Ovary (tissue), 9 donors: ENCODE data around the gene WDR55. TPM values are rescaled to one million over a fixed set of nuclear protein-coding genes. Genes with fewer than 3 reads are reported as not detected.

Source experiments
- DNase-seq, 5 donors: peaks; one replicate each; pipeline ENCODE4 v3.0.0-alpha.2; 2019 to 2020
- H3K27ac ChIP-seq, 2 donors: fragments of 200-600 bp; one replicate each; pipeline versions ENCODE4 v1.5.1 to v1.8.0; 2019 to 2022
- H3K27me3 ChIP-seq: fragments of 200-600 bp; one replicate; pipeline ENCODE4 v1.8.0; 2022
- H3K36me3 ChIP-seq: fragments of 200-600 bp; sonication (generic); one replicate; pipeline ENCODE4 v1.5.1; 2019
- H3K4me1 ChIP-seq: one replicate; pipeline ENCODE4 v1.8.1; 2013; ENCODE audit warnings: mild to moderate bottlenecking, moderate library complexity; ENCODE audit not compliant: insufficient read depth
- H3K4me3 ChIP-seq: fragments of 200-600 bp; sonication (generic); one replicate; pipeline ENCODE4 v1.5.1; 2017
- H3K9me3 ChIP-seq, 2 donors: fragments of 200-600 bp in 1 of 2; sonication (generic) in 1 of 2; one replicate each; pipeline versions ENCODE4 v1.5.1 to v1.8.1; 2013 to 2019; ENCODE audit warnings: mild to moderate bottlenecking in 1 of 2, moderate library complexity in 1 of 2
- CTCF ChIP-seq, 3 donors: fragments of 450-650 bp in 2 of 3; fragments of 200-600 bp in 1 of 3; IDR thresholded peaks; one replicate each; pipeline versions ENCODE4 v1.5.1 to v1.8.0; 2016 to 2022; ENCODE audit warnings: antibody characterized with exemption in 3 of 3, mild to moderate bottlenecking in 1 of 3
- EP300 ChIP-seq: sonication (generic); formaldehyde crosslinking; IDR thresholded peaks from one replicate; pipeline ENCODE4 v1.6.1; 2017; ENCODE audit warnings: antibody characterized with exemption
- POLR2A ChIP-seq: fragments of 450-650 bp; IDR thresholded peaks from one replicate; pipeline ENCODE4 v1.6.1; 2017; ENCODE audit warnings: antibody characterized with exemption, mild to moderate bottlenecking, moderate library complexity
- WGBS, 3 donors: extraction: QIAGEN DNeasy Blood & Tissue Kit in 1 of 3; methylation state at CpG; one replicate each; pipeline versions ENCODE4 v1.1.5 to v1.1.7; 2013 to 2017; 5-methylcytosine and 5-hydroxymethylcytosine counted together
- intact Hi-C, 4 donors: fragments of 100-400 bp; cut with DNase I; formaldehyde crosslinking; loops; one replicate each; pipeline versions ENCODE4 v1.11.0 to v1.15.1; 2022 to 2023
- polyA plus RNA-seq, 2 donors: library from polyadenylated mRNA; stranded (reverse); fragments of 200-250 nt in 1 of 2; fragments of 350-450 nt in 1 of 2; fragmentation: Illumina TruSeq in 1 of 2; extraction: RNeasy Lipid Tissue Mini Kit (QIAGEN cat#74804) in 1 of 2; gene quantifications; one replicate each; pipeline ENCODE4 v1.2.3, GENCODE V29; 2013 to 2014
- total RNA-seq, 7 donors: library from RNA; depleted of rRNA in 2 of 7; stranded (reverse); fragments of >200 nt in 2 of 7; fragmentation: NEBNext Ultra II Directional in 3 of 7; extraction: Animal tissue kit (Norgen Biotek cat#: 25700) in 3 of 7; gene quantifications; one replicate each; pipeline versions ENCODE4 v1.1.0 to v1.2.4, GENCODE V29; 2016 to 2023
- donor health status: DM: no; HTN: no; CAD: no; lungs with moderate emphysema.
- donor health status: DM: no; HTN: no; CAD: no.
- donor health status: Bipolar disorder and iron deficiency.
- donor health status: DM: yes; HTN: yes; CAD: no.
- donor health status: DM: no; HTN: no; CAD: no.
- donor health status: DM: yes; HTN: yes; CAD: no.

WDR55 gene
- total and polyA plus RNA-seq, 9 donors, result 9.1 to 16.6 (median 12.3) TPM

DNA sequence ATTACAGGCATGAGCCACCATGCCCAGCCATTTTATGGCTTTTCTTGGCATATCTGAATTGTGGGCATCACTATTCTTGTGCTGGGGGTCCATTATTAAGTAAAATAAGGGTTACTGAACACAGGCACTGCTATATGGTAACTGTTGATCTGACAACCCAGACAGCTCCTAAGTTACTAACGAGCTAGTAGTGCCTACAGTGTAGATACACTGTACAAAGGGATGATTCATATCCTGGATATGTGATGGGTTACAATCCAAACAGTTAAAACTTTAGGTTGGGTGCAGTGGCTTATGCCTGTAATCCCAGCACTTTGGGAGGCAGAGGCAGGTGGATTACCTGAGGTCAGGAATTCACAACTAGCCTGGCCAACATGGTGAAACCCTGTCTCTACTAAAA lies 36.0 kb upstream of the WDR55 start:
- Histone ChIP-seq H3K4me1 (peaks cover 2% of the 10 kb centered on the region), H3K27ac (no peak overlapping the region), H3K36me3 (no peaks in the 10 kb centered on the region), H3K27me3 (no peaks in the 10 kb centered on the region), H3K4me3 (no peak overlapping the region), H3K9me3 (no peaks in the 10 kb centered on the region)
- intact Hi-C loops, result no loop called here
- TF ChIP-seq POLR2A (no peak), EP300 (no peak), CTCF (IDR thresholded peaks at IDR 0.05) (no peak)
- DNase-seq, result no peak
- WGBS, 3 donors, result 57 to 84% (median 75%) methylated on average over 1 of the region's 1 CpG

DNA sequence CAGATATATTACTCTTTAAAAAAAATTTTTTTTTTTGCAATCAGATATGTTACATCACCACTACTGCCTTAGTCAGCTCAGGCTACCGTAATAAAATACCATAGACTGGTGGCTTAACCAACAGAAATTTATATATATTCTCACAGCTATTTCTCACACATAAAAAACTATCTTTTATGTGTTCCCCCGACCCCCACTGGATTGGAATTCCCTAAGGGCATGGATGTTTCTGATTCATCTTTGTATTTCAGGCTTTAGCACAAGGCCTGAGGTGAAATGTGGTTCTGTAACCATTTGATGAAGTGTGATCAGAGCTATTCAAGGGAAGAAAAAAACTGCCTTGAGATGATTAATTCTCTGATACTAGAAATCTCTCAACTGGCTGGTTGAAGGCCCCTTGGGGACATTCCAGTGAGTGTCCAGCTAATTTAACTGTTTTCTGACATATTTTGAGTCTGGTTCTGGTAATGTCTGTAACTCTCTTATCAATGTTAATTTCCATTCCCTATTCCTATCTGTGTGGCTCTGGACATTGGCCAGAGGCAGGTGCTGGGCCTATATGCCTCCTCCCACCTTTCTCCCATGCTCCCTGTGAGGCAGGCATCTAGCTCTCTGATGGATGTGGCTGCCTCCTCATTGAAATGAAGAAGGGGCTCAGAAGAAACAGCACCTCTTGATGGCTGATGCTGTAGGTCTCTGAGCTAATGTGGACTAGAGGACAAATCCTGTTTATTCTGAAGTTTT lies 34.2 kb upstream of the WDR55 start:
- no peak for DNase-seq
- no peak for TF ChIP-seq CTCF (IDR thresholded peaks at IDR 0.05)
- no peak for TF ChIP-seq EP300
- TF ChIP-seq POLR2A, result no peak
- Histone ChIP-seq H3K4me1 (peaks cover 2% of the 10 kb centered on the region), H3K36me3 (no peaks in the 10 kb centered on the region), H3K27me3 (no peaks in the 10 kb centered on the region), H3K4me3 (no peak overlapping the region), H3K27ac (no peak overlapping the region), H3K9me3 (no peaks in the 10 kb centered on the region)
- 63 to 76% (median 70%) methylated on average over 2 of the region's 2 CpGs for WGBS, 3 donors
- intact Hi-C loops, result loop anchor here in 1 of 4 donors (10.0 kb wide), 2 partner anchors 66 to 256 kb away; partner anchors contain the start of genes APBB3 and SLC35A4

DNA sequence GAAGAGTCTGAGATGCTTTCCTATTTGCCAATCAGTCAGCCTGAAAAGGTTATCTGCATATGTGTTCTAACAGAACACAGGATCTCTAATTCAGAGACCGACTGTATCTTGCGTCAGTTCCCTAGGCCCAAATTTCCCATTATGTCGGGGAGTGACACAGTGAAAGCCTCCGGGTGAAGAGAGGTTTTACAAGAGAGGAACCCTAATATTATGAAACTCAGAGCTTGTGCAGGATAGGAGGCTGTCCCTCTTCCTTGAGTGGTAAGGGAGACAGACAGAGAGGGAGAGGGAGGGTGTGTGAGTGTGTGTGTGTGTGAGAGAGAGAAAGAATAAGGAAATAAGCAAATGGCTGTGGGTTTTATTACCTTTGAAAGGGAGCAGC lies 33.7 kb upstream of the WDR55 start:
- Histone ChIP-seq H3K27ac (no peak overlapping the region), H3K4me3 (no peak overlapping the region), H3K27me3 (no peaks in the 10 kb centered on the region), H3K36me3 (no peaks in the 10 kb centered on the region), H3K9me3 (no peaks in the 10 kb centered on the region), H3K4me1 (peaks cover 2% of the 10 kb centered on the region)
- intact Hi-C loops, result loop anchor here in 1 of 4 donors (10.0 kb wide), 2 partner anchors 66 to 256 kb away; partner anchors contain the start of genes APBB3 and SLC35A4
- no peak for DNase-seq
- WGBS, 3 donors, result 95 to 98% (median 97%) methylated on average over 4 of the region's 4 CpGs
- TF ChIP-seq EP300, result no peak

DNA sequence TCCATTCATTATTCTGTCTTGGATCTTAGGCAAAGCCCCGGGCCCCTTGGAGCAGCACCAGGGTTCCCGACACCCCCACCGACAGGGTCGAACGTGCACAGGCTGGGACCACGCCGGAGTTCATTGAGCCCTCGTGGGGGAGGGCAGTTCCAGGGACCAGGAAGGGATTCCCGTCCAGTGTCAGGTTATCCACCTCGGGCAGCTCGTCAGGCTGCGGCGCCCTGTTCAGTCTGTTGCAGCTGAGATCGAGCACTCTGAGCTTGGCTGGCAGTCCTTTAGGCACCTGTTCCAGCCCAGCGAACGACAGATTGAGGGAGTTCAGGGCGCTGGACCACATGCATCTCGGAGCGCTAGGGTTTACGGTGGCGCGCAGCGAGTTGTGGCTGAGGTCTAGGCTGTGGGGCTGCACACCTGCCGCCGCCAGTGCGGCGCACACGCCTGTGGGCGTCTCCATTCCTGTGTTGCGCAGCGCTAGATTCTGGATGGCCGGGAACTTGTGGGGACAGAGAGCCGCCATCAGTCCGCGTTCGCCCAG lies 32.8 kb upstream of the WDR55 start:
- DNase-seq, result peak in 2 of 5 donors; percentile 34 to 43
- peaks cover 2% of the 10 kb centered on the region for H3K4me1 ChIP-seq
- no peaks in the 10 kb centered on the region for H3K27me3 ChIP-seq
- 8 to 28% (median 22%) methylated on average over 17 to 36 of the region's 36 CpGs for WGBS, 3 donors
- no peaks in the 10 kb centered on the region for H3K9me3 ChIP-seq
- H3K4me3 ChIP-seq, result peak overlapping the region; percentile 46
- TF ChIP-seq EP300 (no peak), CTCF (IDR thresholded peaks at IDR 0.05) (no peak), POLR2A (no peak)
- H3K27ac ChIP-seq, result peak overlapping the region in 1 of 2 donors; percentile 62
- intact Hi-C loops, result loop anchor here in 1 of 4 donors (10.0 kb wide), 2 partner anchors 67 to 257 kb away; partner anchors contain the start of genes APBB3 and SLC35A4
- H3K36me3 ChIP-seq, result no peaks in the 10 kb centered on the region
